H9 (cell line): ENCODE results near the gene WDR7. TPM values are rescaled to one million over a fixed set of nuclear protein-coding genes. Genes with fewer than 3 reads are reported as not detected.

Experiments
- DNase-seq: peaks from one replicate; pipeline ENCODE4 v3.0.0-alpha.2; 2017
- H2AFZ ChIP-seq: one replicate; pipeline ENCODE4 v1.6.1; 2013; ENCODE audit warnings: mild to moderate bottlenecking, low read length, control low read depth, moderate library complexity
- H2AK5ac ChIP-seq: 2 replicates; pipeline ENCODE4 v1.6.1; 2013; ENCODE audit warnings: low read length, control low read depth, mixed read lengths; ENCODE audit not compliant: insufficient read length
- H2BK120ac ChIP-seq: one replicate; pipeline ENCODE4 v1.6.1; 2013; ENCODE audit warnings: low read depth, mild to moderate bottlenecking, low read length, control low read depth, inconsistent platforms; ENCODE audit not compliant: poor library complexity, severe bottlenecking
- H2BK12ac ChIP-seq: 2 replicates; pipeline ENCODE4 v1.6.1; 2013; ENCODE audit warnings: low read length, control low read depth, mixed read lengths, low read depth; ENCODE audit not compliant: insufficient read length
- H2BK15ac ChIP-seq: 2 replicates; pipeline ENCODE4 v1.6.1; 2013; ENCODE audit warnings: low read depth, low read length, control low read depth
- H2BK20ac ChIP-seq: one replicate; pipeline ENCODE4 v1.6.1; 2013; ENCODE audit warnings: low read depth, mild to moderate bottlenecking, low read length, control low read depth, inconsistent platforms; ENCODE audit not compliant: poor library complexity, severe bottlenecking
- H2BK5ac ChIP-seq: 2 replicates; pipeline ENCODE4 v1.6.1; 2013; ENCODE audit warnings: low read length, control low read depth, mixed read lengths; ENCODE audit not compliant: insufficient read length
- H3K14ac ChIP-seq: 2 replicates; pipeline ENCODE4 v1.6.1; 2013; ENCODE audit warnings: low read length, control low read depth; ENCODE audit not compliant: insufficient read depth
- H3K18ac ChIP-seq: 2 replicates; pipeline ENCODE4 v1.6.1; 2013; ENCODE audit warnings: low read depth, mild to moderate bottlenecking, mixed read lengths, low read length, control low read depth; ENCODE audit not compliant: insufficient read length
- H3K23ac ChIP-seq: 2 replicates; pipeline ENCODE4 v1.6.1; 2013; ENCODE audit warnings: low read length, control low read depth, mixed read lengths, low read depth; ENCODE audit not compliant: insufficient read length
- H3K23me2 ChIP-seq: 2 replicates; pipeline ENCODE4 v1.6.1; 2013; ENCODE audit warnings: low read depth, mild to moderate bottlenecking, mixed read lengths, low read length, control low read depth; ENCODE audit not compliant: insufficient read length, poor library complexity, severe bottlenecking
- H3K27ac ChIP-seq: 2 replicates; pipeline ENCODE4 v1.5.1; 2013; ENCODE audit warnings: low read length, control low read depth, mixed read lengths, low read depth; ENCODE audit not compliant: insufficient read length
- H3K27me3 ChIP-seq: 2 replicates; pipeline ENCODE4 v1.6.1; 2013; ENCODE audit warnings: low read length, control low read depth, inconsistent platforms; ENCODE audit not compliant: insufficient read depth
- H3K4ac ChIP-seq: 2 replicates; pipeline ENCODE4 v1.6.1; 2013; ENCODE audit warnings: low read depth, mild to moderate bottlenecking, control low read depth, inconsistent platforms, low read length, moderate library complexity
- H3K4me1 ChIP-seq: 2 replicates; pipeline ENCODE4 v1.6.1; 2013; ENCODE audit warnings: low read length, control low read depth, inconsistent platforms; ENCODE audit not compliant: insufficient read depth
- H3K4me2 ChIP-seq: 2 replicates; pipeline ENCODE4 v1.6.1; 2013; ENCODE audit warnings: low read length, control low read depth, mixed read lengths; ENCODE audit not compliant: insufficient read length, insufficient read depth
- H3K56ac ChIP-seq: 2 replicates; pipeline ENCODE4 v1.6.1; 2013; ENCODE audit warnings: low read depth, mild to moderate bottlenecking, mixed read lengths, low read length, control low read depth; ENCODE audit not compliant: insufficient read length
- H3K79me1 ChIP-seq: 2 replicates; pipeline ENCODE4 v1.6.1; 2013; ENCODE audit warnings: low read depth, mild to moderate bottlenecking, moderate library complexity, low read length, control low read depth, inconsistent platforms; ENCODE audit not compliant: insufficient read depth, poor library complexity, severe bottlenecking
- H3K79me2 ChIP-seq: 2 replicates; pipeline ENCODE4 v1.6.1; 2013; ENCODE audit warnings: low read length, control low read depth, inconsistent platforms; ENCODE audit not compliant: insufficient read depth
- H3K9ac ChIP-seq: 2 replicates; pipeline ENCODE4 v1.6.1; 2013; ENCODE audit warnings: low read length, control low read depth, mixed read lengths; ENCODE audit not compliant: insufficient read length; ENCODE audit errors: extremely low read depth
- H3K9me3 ChIP-seq: one replicate; pipeline ENCODE4 v1.6.1; 2013; ENCODE audit warnings: low read depth, low read length, inconsistent platforms; ENCODE audit not compliant: control insufficient read depth
- H3T11ph ChIP-seq: one replicate; pipeline ENCODE4 v1.6.1; 2013; ENCODE audit warnings: mild to moderate bottlenecking, low read length, control low read depth, inconsistent platforms
- H4K20me1 ChIP-seq: one replicate; pipeline ENCODE4 v1.6.1; 2013; ENCODE audit not compliant: control insufficient read depth, insufficient read length, insufficient read depth
- H4K5ac ChIP-seq: 2 replicates; pipeline ENCODE4 v1.6.1; 2013; ENCODE audit warnings: low read depth, mild to moderate bottlenecking, mixed read lengths, low read length, control low read depth; ENCODE audit not compliant: insufficient read length
- H4K8ac ChIP-seq: replicated peaks from 2 replicates; pipeline ENCODE4 v1.6.1; 2013; ENCODE audit warnings: low read length, control low read depth, mixed read lengths, low read depth; ENCODE audit not compliant: insufficient read length
- H4K91ac ChIP-seq: 2 replicates; pipeline ENCODE4 v1.6.1; 2013; ENCODE audit warnings: low read depth, mild to moderate bottlenecking, moderate library complexity, mixed read lengths, low read length, control low read depth; ENCODE audit not compliant: insufficient read length
- H3K27ac Mint-ChIP-seq, 3 experiments: 2 replicates in 2 of 3; 3 replicates in 1 of 3; pipeline ENCODE4 v1.8.0; 2020 to 2021; ENCODE audit warnings: mixed read lengths in 3 of 3, mild to moderate bottlenecking in 1 of 3, moderate library complexity in 1 of 3
- H3K27me3 Mint-ChIP-seq: 2 replicates; pipeline ENCODE4 v1.8.0; 2021; ENCODE audit warnings: low read depth, mild to moderate bottlenecking, moderate library complexity, mixed read lengths
- H3K36me3 Mint-ChIP-seq, 3 experiments: 2 replicates in 2 of 3; 3 replicates in 1 of 3; pipeline ENCODE4 v1.8.0; 2020 to 2021; ENCODE audit warnings: low read depth in 3 of 3, mixed read lengths in 3 of 3; ENCODE audit not compliant: insufficient read depth in 1 of 3
- H3K4me1 Mint-ChIP-seq, 2 experiments: 2 replicates each; pipeline ENCODE4 v1.8.0; 2020; ENCODE audit warnings: mixed read lengths in 2 of 2
- H3K4me3 Mint-ChIP-seq, 2 experiments: 2 replicates in 1 of 2; 3 replicates in 1 of 2; pipeline ENCODE4 v1.8.0; 2020 to 2021; ENCODE audit warnings: mild to moderate bottlenecking in 2 of 2, mixed read lengths in 2 of 2, moderate library complexity in 1 of 2
- H3K9me3 Mint-ChIP-seq, 2 experiments: 2 replicates in 1 of 2; 3 replicates in 1 of 2; pipeline ENCODE4 v1.8.0; 2020; ENCODE audit warnings: mild to moderate bottlenecking in 2 of 2, mixed read lengths in 2 of 2, moderate library complexity in 1 of 2
- CTCF ChIP-seq: fragments of 200-600 bp; sonication (generic); conservative IDR thresholded peaks from 3 replicates; pipeline ENCODE4 v1.8.0; 2021; ENCODE audit warnings: antibody characterized with exemption, mild to moderate bottlenecking
- WGBS: extraction: QIAGEN DNeasy Blood & Tissue Kit; methylation state at CpG from one replicate; pipeline ENCODE4 v1.1.7; 2013; ENCODE audit warnings: missing lambda C conversion rate, low lambda C conversion rate, mixed read lengths; ENCODE audit not compliant: insufficient read length; ENCODE audit errors: extremely low coverage; 5-methylcytosine and 5-hydroxymethylcytosine counted together
- total RNA-seq: library from RNA; stranded (reverse); gene quantifications from 2 replicates; pipeline ENCODE4 v1.2.1, GENCODE V29; 2021

The WDR7 gene
- total RNA-seq, 1 experiment from 2014 or later: 14.8 TPM

- Histone ChIP-seq H3T11ph (no peak overlapping the region), H2BK5ac (no peak overlapping the region), H3K4me2 (no peak overlapping the region), H2BK12ac (no peak overlapping the region), H3K9ac (no peak overlapping the region), H2BK120ac (no peak overlapping the region), H3K27me3 (no peaks in the 10 kb centered on the region), H3K23me2 (no peaks in the 10 kb centered on the region), H3K4me1 (no peaks in the 10 kb centered on the region), H4K20me1 (no peaks in the 10 kb centered on the region), H2AK5ac (no peak overlapping the region), H4K91ac (no peak overlapping the region), H4K5ac (no peak overlapping the region), H3K79me1 (no peaks in the 10 kb centered on the region), H3K14ac (no peak overlapping the region), H3K27ac (no peak overlapping the region), H3K79me2 (no peaks in the 10 kb centered on the region), H2BK20ac (no peak overlapping the region), H3K56ac (no peak overlapping the region), H4K8ac (no peak overlapping the region), H3K23ac (no peak overlapping the region), H2AFZ (no peak overlapping the region), H3K9me3 (no peaks in the 10 kb centered on the region), H2BK15ac (no peak overlapping the region), H3K4ac (no peak overlapping the region), H3K18ac (no peak overlapping the region)
- no peak overlapping the region for H3K27ac Mint-ChIP-seq
- WGBS: no CpG with 5 or more reads among the region's 1 CpG
- peaks cover 0 to 6% of the 10 kb centered on the region in 2 experiments; a peak in 1 of 5 replicates for H3K9me3 Mint-ChIP-seq
- no peak for DNase-seq
- no peaks in the 10 kb centered on the region for H3K4me1 Mint-ChIP-seq
- H3K36me3 Mint-ChIP-seq: no peaks in the 10 kb centered on the region
- TF ChIP-seq CTCF: no peak
- H3K27me3 Mint-ChIP-seq: no peaks in the 10 kb centered on the region
- H3K4me3 Mint-ChIP-seq: no peak overlapping the region
These were observed 174.2 kb downstream of the WDR7 start for GRCh38 chr18:56825321-56825720.
